SKM-1 treated with dmso at 0.1 percent for 144 hours (cell line): ENCODE measurements around the gene STX18.
"Not testable (repeated sequence)": the region's sequence is repeated elsewhere in the genome, so short reads cannot be mapped to it uniquely, and the experiment has no call there.

Experiments
- DNase-seq: peaks from one replicate; lab custom pipeline; 2025; ENCODE audit not compliant: unreplicated experiment; lab: John Stamatoyannopoulos, UW

Gene STX18

GRCh38 chr4:4422117-4422516 lies 119.7 kb downstream of the STX18 start:
- not testable (repeated sequence) for DNase-seq

GRCh38 chr4:4421356-4421755 lies 120.5 kb downstream of the STX18 start:
- no peak for DNase-seq

- DNase-seq: no peak
Measured at GRCh38 chr4:4420421-4420820, 121.4 kb downstream of the STX18 start.

GRCh38 chr4:4419896-4420295 lies 122.0 kb downstream of the STX18 start:
- no peak for DNase-seq

- no peak for DNase-seq
Measured at GRCh38 chr4:4418676-4419390, 123.0 kb downstream of the STX18 start.

- DNase-seq: no peak
Measured at GRCh38 chr4:4417886-4418285, 124.0 kb downstream of the STX18 start.

- DNase-seq: no peak
Measured at GRCh38 chr4:4416981-4417380, 124.9 kb downstream of the STX18 start.

- DNase-seq: no peak
Measured at GRCh38 chr4:4415806-4416805, 125.7 kb downstream of the STX18 start.

- no peak for DNase-seq
Measured at GRCh38 chr4:4415107-4415805, 126.6 kb downstream of the STX18 start.

GRCh38 chr4:4413806-4414205 lies 128.0 kb downstream of the STX18 start:
- no peak for DNase-seq

- DNase-seq: no peak
Measured at GRCh38 chr4:4413373-4413725, 128.5 kb downstream of the STX18 start.

GRCh38 chr4:4412641-4413372 lies 129.0 kb downstream of the STX18 start:
- DNase-seq: no peak

- DNase-seq: no peak
Measured at GRCh38 chr4:4411906-4412305, 129.9 kb downstream of the STX18 start.

- DNase-seq: no peak
Measured at GRCh38 chr4:4410271-4410670, 131.6 kb downstream of the STX18 start.

- no peak for DNase-seq
Measured at GRCh38 chr4:4409416-4410115, 132.3 kb downstream of the STX18 start.

- no peak for DNase-seq
Measured at GRCh38 chr4:4408576-4409335, 133.1 kb downstream of the STX18 start.

GRCh38 chr4:4408132-4408523 lies 133.7 kb downstream of the STX18 start:
- no peak for DNase-seq

GRCh38 chr4:4407299-4408131 lies 134.3 kb downstream of the STX18 start:
- no peak for DNase-seq
